Brain microvascular endothelial cell (primary cell): Measurements from ENCODE around the gene GDPGP1.
"Not testable (repeated sequence)": the region's sequence is repeated elsewhere in the genome, so short reads cannot be mapped to it uniquely, and the experiment has no call there.

Experiments
- DNase-seq: peaks from one replicate; pipeline ENCODE4 v3.0.0-alpha.2; 2020
- H3K27ac ChIP-seq: fragments of 250-450 bp; sonication (Bioruptor Pico); 2 replicates; pipeline ENCODE4 v1.5.1; 2020; ENCODE audit warnings: mild to moderate bottlenecking, moderate library complexity
- H3K27me3 ChIP-seq: fragments of 250-450 bp; sonication (Bioruptor Pico); replicated peaks from 2 replicates; pipeline ENCODE4 v1.5.1; 2020; ENCODE audit warnings: mild to moderate bottlenecking
- H3K36me3 ChIP-seq: fragments of 250-450 bp; sonication (Bioruptor Pico); replicated peaks from 2 replicates; pipeline ENCODE4 v1.5.1; 2020; ENCODE audit warnings: mild to moderate bottlenecking
- H3K4me3 ChIP-seq: 2 replicates; pipeline ENCODE4 v1.5.1; 2011; ENCODE audit warnings: low read depth, mild to moderate bottlenecking, control low read depth, low read length, moderate library complexity
- in situ Hi-C: cut with HindIII; loops from 2 replicates; pipeline ENCODE4 v1.10.0; 2017; ENCODE audit warnings: low sequenced_read_pairs, low pct_ligation_motif_present
- TF ChIP-seq, protein P1 (sequence below): IDR thresholded peaks from 2 replicates; pipeline ENCODE4 v1.5.1; 2011; ENCODE audit warnings: low read depth, mild to moderate bottlenecking, moderate library complexity, low read length, control low read depth, inconsistent platforms; ENCODE audit errors: missing control alignments

GDPGP1 gene, protein sequence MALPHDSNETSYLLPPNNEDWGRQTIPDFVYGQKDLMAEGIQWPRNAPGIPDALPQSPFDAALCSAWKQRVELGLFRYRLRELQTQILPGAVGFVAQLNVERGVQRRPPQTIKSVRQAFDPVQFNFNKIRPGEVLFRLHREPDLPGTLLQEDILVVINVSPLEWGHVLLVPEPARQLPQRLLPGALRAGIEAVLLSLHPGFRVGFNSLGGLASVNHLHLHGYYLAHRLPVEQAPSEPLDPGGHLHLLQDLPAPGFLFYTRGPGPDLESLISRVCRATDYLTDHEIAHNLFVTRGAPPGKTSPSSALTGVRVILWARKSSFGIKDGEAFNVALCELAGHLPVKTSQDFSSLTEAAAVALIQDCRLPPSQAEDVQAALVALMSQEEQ

DNA sequence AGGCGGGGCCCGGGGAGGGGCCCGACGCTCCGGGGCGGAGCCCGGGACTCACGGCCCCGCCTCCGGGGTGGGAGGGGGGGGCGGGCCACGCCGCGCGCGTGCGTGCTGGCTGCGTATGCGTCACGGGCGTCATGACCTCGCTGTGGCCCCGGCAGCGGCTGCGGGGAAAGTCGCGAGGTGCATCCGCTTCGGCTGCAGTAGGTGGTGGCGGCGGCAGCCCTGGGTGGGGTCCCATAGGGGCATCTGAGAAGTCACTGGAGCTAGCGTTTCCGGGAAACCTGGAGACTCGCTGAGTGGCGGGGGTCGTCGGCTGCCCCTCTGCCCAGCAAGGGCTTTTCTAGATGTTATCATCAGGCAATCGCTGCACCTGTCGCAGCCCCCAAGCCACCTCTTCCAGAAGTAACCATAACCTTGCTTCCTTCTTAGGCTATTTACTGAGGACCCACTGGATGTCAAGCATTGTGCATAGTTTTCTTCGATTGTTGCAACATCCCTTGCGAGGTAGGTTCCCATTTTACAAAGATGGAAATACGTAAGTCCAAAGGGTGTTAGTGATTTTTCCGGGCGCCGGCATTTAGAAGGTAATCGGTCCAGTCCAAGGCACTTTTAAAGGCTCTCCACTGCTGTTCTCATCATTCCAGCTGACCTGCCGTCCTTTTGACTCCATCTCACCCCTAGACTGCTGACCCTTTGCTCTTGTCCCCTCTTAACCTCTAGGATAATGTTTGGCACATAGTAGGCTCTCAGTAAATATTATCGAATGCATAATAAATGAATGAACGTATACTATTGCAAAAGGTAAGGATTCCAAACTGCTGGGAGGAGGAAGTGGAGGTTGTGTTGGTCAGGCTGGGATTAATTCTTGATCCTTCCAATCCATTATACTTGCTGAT, at the start of gene GDPGP1:
Gene GDPGP1 (plus strand): TSS at position 114 of the 893 bp plus-strand sequence. CDS start 6,700 bp downstream, outside the sequence.
- no peaks in the 10 kb centered on the region for H3K27me3 ChIP-seq
- TF ChIP-seq, protein P1, sequence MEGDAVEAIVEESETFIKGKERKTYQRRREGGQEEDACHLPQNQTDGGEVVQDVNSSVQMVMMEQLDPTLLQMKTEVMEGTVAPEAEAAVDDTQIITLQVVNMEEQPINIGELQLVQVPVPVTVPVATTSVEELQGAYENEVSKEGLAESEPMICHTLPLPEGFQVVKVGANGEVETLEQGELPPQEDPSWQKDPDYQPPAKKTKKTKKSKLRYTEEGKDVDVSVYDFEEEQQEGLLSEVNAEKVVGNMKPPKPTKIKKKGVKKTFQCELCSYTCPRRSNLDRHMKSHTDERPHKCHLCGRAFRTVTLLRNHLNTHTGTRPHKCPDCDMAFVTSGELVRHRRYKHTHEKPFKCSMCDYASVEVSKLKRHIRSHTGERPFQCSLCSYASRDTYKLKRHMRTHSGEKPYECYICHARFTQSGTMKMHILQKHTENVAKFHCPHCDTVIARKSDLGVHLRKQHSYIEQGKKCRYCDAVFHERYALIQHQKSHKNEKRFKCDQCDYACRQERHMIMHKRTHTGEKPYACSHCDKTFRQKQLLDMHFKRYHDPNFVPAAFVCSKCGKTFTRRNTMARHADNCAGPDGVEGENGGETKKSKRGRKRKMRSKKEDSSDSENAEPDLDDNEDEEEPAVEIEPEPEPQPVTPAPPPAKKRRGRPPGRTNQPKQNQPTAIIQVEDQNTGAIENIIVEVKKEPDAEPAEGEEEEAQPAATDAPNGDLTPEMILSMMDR, result no peak
- DNase-seq, result no peak
- peak within 1 kb of the TSS; percentile 83 for H3K27ac ChIP-seq
- in situ Hi-C loops, result no loop called here
- peak within 1 kb of the TSS; percentile 85 for H3K4me3 ChIP-seq
- peaks cover 18% of the 10 kb centered on the region for H3K36me3 ChIP-seq

DNA sequence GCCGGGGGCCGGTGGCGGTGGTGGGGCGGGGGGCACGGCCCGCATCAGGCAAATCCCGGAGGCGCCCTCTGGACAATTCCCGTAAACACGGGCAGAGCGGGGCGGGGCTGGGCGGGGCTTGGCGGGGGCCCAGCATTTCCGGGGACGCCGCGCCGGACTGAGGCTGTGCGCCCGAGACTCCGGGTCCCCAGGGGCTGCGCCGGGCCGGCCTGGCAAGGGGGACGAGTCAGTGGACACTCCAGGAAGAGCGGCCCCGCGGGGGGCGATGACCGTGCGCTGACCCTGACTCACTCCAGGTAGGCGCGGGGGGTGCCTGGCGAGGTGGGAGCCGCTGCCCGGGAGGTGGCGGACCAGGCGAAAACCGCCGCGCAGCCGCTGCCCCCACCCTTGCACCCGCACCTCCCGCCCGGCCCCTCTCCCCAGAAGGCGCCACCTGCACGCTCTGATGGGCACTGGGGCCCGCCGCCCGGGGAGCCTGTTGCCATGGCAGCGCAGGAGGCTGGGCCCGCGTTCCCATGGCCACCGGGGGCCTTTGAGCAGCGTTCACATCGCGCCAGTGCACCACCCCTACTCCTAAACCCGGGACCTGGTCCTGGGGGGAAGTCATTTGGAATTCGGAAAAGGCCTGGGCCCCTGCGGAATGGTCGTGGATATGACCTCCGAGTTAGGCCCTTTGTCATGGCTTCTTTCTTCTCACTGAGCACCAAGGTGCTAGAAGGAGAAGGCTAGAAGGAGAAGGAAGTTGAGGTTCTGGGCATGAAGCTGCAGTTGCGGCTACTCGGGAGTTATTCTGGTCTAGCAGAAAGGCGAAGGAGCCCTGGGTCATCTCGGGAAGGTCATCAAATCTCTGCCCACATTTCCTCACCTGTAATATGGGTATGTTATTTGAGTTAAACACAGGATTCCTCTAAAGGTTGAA, 49.0 kb upstream of the GDPGP1 start:
- H3K27ac ChIP-seq, result no peak overlapping the region
- DNase-seq, result no peak

GRCh38 chr15:90187257-90187868, 46.6 kb upstream of the GDPGP1 start:
- TF ChIP-seq, protein P1, result no peak
- in situ Hi-C loops, result no loop called here
- DNase-seq, result no peak
- H3K27me3 ChIP-seq, result no peaks in the 10 kb centered on the region
- no peak overlapping the region for H3K4me3 ChIP-seq
- H3K36me3 ChIP-seq, result no peaks in the 10 kb centered on the region
- H3K27ac ChIP-seq, result no peak overlapping the region

More for the DNA sequence above, 49.0 kb upstream of the GDPGP1 start:
- H3K4me3 ChIP-seq, result peak overlapping the region; percentile 63
- no peaks in the 10 kb centered on the region for H3K36me3 ChIP-seq
- TF ChIP-seq, protein P1, result no peak
- in situ Hi-C loops, result no loop called here
- H3K27me3 ChIP-seq, result no peaks in the 10 kb centered on the region

DNA sequence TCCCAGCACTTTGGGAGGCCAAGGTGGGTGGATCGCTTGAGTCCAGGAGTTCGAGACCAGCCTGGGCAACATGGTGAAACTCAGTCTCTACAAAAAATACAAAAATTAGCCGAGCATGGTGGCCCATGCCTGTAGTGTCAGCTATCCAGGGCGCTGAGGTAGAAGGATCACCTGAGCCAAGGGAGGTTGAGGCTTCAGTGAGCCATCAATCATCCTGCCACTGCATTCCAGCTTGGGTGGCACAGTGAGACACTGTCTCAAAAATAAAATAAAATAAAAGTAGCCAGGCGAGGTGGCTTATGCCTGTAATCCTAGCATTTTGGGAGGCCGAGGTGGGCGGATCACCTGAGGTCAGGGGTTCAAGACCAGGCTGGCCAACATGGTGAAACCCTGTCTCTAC, 45.9 kb upstream of the GDPGP1 start:
- H3K27ac ChIP-seq, H3K27me3 ChIP-seq, DNase-seq, in situ Hi-C loops, H3K36me3 ChIP-seq, H3K4me3 ChIP-seq: not testable (repeated sequence)

GRCh38 chr15:90188914-90189748, 44.9 kb upstream of the GDPGP1 start:
- Histone ChIP-seq H3K36me3 (no peaks in the 10 kb centered on the region), H3K4me3 (no peak overlapping the region), H3K27ac (no peak overlapping the region), H3K27me3 (no peaks in the 10 kb centered on the region)
- no peak for DNase-seq
- in situ Hi-C loops, result no loop called here
- TF ChIP-seq, protein P1, result no peak
